ENCODE data around the gene FHIT.
A peak's percentile ranks its signal among the peaks of the same experiment; 100 is the strongest.
"Not testable (repeated sequence)": the region's sequence is repeated elsewhere in the genome, so short reads cannot be mapped to it uniquely, and the experiment has no call there.

Gene FHIT

GRCh38 chr3:60542995-60543394, 708.3 kb downstream of the FHIT start:
- DNase-seq = no peak

DNA sequence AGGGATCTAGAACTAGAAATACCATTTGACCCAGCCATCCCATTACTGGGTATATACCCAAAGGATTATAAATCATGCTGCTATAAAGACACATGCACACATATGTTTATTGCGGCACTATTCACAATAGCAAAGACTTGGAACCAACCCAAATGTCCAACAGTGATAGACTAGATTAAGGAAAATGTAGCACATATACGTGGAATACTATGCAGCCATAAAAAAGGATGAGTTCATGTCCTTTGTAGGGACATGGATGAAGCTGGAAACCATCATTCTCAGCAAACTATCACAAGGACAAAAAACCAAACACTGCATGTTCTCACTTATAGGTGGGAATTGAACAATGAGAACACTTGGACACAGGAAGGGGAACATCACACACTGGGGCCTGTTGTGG, 711.9 kb downstream of the FHIT start:
- DNase-seq = not testable (repeated sequence)

DNA sequence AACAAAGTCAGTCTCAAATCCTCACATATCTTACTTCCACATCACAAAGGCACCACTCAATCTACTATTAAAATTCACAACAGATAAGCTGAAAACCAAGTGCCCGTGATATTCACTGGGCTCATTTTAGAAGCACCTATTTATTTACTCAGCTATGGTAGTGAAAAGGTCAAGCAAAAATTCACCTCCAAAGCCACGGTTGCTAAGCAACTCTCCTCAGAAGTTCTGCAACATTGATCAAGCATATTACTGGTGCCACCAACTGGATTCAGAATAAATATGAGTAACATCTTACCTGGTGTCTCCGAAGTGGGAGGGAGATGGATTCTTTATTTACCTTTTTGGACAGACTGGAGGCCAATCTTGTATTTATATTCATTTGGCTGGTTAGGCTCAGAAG, 714.8 kb downstream of the FHIT start:
- no peak for DNase-seq

DNA sequence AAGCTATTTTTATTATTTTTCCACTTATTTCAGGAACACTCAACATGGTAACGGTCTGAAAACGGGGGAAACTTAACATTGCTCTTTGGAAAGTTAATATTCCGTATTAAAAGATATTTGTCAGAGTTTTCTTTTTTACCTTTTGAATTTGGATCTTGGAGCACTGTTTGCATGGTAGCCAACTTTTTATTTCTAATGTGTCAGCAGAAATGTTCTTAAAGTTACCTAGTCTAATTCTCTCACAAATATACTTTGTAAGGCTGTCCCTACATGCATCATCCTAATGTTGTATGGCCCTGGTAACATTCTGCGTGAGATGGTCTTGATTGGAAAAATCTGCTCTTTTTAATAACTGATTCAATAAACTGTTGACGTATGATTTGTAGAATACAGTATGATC, 719.5 kb downstream of the FHIT start:
- no peak for DNase-seq

- DNase-seq = peak in 1 of 2 experiments; percentile 51
These were observed 722.6 kb downstream of the FHIT start for GRCh38 chr3:60528651-60529050.

DNA sequence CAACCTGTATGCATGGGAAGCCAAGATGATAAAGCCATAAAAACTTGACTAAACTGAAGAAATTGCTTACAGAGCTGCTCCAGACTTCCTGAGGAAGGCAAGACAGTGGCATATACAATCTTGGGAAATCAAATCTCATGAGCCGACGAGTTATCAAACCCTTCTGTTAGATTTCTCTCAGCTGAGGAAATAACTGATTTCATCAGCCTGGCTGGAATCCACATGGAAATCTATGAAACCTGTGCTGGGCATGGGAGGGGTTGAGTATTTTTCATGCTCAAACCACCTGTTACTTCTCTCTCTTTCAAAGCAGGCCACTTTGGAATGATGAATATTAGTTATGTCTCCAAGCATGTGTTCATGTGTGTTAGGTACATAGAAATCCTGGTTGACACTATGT, 727.7 kb downstream of the FHIT start:
- DNase-seq = no peak

DNA sequence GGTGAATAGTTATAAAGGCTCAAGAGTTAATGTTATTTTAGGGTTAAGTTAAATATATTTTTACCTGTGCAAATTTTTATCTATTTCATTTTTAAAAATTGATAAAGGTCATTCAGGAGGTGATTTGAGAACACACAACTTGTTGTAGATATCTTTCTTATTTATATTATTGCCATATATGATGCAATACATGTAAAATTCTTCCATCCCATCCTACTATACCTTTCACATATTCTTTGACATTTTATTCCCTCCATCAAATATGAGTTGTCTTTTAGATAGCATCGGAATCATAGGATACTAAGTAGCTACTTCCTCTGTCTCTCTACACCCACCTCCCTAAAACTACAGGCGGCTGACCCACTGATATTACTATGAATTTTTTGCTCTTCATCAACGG, 734.1 kb downstream of the FHIT start:
- DNase-seq = no peak

DNA sequence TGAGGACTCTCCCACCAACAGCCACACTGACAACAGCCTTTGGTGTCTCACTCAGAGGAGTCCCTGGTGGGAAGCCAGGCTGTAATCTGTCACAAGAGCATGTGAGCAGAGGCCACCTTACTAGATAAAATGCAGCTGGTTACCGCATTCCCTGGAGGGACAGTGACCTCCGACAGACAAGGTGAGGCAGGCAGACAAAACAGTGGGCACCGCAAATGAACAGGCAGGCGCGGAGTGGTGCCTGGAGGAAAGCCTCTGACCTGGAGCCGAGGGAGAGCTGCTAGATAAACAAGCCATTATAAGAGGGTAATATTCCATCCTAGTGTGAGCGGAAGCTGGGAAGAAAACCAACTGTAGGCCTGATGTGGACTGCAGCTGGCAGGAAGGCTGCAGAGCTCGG, 736.4 kb downstream of the FHIT start:
- DNase-seq = no peak

DNA sequence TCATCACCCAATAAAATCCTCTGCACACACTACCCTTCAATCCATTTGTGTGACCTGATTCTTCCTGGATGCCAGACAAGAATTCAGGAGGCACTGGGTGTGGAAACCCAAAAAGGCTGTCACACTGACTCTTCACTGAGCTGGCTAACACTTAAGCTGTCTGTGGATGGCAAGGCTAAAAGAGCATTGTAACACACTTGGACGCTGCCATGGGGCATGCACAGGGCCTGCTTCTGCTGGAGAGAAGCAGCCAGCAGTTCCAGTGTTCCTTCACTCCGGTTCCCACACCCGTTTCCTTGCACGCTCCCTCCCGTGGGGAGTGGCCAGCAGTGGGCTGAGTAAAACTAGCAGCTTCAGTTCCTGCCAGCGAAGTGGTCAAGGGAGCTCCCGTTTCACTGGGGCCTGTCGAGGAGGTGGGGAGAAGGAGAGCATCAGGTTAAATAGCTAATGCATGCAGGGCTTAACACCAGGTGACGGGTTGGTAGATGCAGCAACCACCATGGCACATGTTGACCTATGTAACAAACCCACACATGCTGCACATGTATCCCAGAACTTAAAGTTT, 737.1 kb downstream of the FHIT start:
- DNase-seq = no peak

GRCh38 chr3:60513241-60513640, 738.0 kb downstream of the FHIT start:
- no peak for DNase-seq

- no peak for DNase-seq
These were observed 738.7 kb downstream of the FHIT start for GRCh38 chr3:60512506-60512905.

GRCh38 chr3:60509471-60509870, 741.8 kb downstream of the FHIT start:
- no peak for DNase-seq

DNA sequence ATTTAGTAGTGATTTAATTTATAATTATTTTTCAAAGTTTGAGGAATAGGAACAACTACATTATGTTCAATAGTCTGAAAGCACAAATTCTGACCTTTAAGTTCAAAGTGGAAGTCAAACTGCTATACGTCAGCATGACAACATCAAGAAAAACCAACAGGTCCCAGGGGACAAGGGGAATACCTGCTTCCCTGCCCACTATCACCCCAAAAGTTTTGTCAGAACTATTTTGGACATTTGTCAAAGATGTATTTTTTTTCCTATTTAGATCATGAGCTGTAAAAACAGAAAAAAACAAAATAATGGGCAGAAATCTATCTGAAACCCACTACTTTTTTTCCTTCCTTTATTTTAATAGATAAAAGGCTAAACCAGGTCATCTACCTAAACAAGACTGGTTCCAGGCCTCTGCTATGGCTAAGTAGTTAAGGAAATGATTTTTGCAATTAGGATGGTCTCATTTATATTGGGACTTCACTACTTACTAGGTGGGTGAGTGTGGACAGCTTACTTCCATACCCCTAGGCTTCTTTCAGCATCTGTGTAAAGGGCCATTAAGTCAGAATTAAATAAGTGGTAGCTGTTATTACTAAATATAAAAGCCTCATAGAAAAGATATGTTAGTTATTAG, 746.3 kb downstream of the FHIT start:
- no peak for DNase-seq

- DNase-seq = no peak
These were observed 749.9 kb downstream of the FHIT start for GRCh38 chr3:60501314-60501713.

GRCh38 chr3:60497902-60498301, 753.4 kb downstream of the FHIT start:
- DNase-seq = peak in 1 of 2 experiments; percentile 4

- no peak for DNase-seq
These were observed 760.3 kb downstream of the FHIT start for GRCh38 chr3:60490992-60491391.

DNA sequence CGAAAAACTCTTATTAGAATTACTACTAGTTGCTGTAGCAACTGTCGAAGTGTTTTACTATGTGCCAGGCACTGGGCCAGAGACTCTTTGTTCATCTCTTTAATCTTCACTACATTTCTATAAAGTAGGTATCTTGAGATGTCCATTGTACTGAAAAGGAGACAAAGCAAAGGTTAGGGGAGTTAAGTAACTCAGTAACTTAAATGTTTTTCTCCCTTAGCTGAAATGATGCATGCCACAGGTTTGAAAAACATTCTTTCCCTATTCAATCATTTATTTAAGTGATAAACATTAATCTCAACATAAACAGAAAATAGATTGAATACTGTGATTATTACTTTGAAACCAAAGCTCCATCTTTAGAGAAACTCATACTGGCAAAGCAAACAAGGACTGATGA, 776.2 kb downstream of the FHIT start:
- no peak for DNase-seq

DNA sequence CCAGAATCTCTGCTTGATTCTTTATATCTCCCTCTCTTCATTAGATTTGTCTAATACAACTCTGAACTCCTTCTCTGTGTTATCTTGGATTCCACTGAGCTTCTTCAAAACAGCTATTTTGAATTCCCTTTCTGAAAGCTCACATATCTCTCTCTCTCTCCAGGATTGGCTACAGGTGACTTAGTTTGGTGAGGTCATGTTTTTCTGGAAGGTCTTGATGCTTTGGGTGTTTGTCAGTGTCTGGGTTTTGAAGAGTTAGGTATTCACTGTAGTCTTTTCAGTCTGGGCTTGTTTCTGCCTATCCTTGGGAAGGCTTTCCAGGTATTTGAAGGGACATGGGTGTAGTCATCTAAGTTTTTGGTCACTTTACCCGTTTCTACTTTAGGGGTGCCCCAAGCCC, 781.8 kb downstream of the FHIT start:
- DNase-seq = no peak

GRCh38 chr3:60463685-60464084, 787.6 kb downstream of the FHIT start:
- no peak for DNase-seq

DNA sequence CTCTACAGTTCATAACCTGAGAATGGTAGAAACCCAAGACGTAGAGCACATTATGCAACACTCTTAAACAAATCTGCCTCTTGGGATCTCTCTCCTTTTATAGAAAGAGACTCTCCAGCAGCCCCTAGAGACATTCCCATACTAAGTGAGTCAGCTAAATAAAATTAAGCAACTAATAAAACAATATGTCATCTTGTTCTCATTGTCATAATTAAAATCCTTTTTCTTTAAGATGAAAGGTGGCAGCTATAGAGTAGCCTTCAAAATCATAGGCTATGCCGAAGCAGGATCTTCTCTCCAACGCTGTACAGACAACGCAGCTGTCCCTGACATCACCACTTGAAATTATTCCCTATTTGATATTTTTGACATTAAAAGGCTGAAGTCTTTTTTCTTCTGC, 790.0 kb downstream of the FHIT start:
- DNase-seq = no peak

- DNase-seq = no peak
These were observed 795.1 kb downstream of the FHIT start for GRCh38 chr3:60456180-60456579.

DNA sequence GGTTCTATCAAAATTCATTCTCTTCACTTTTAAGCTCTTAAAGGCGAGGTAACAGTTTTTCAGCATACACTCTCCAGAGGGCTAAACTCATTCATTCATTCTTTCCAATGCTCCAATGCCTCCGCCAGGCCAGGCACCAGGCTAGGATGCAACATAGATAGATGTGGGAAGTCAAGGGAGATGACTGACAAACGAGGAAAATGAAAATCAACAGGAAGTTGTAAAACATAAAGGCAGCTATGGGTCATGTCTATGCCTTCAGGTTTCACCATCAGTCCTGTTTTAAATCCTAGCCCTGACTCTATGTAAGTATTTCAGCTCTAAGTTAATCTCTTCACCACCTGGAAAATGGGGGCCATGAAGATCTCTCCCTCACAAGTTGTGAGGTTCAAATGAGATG, 797.9 kb downstream of the FHIT start:
- DNase-seq = no peak

- no peak for DNase-seq
These were observed 802.6 kb downstream of the FHIT start for GRCh38 chr3:60448696-60449095.

DNA sequence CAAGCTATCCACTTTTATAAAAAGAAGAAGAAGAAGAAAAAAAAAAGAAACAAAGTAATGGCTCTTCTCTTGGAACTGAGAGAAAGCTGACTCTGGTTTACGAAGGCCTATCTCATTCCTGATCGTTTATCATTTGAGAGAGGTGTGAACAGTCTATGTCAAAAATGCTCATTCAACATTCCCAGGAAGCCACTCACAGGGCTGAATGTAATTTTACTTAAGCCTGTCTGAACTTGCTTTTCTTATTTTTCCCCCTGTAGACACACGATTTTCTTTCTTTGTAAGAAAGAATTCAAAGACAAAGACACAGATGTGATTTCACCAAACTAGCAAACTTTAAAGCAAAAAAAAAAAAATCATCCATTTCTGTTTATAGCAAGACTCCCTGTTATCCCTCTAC, 805.8 kb downstream of the FHIT start:
- no peak for DNase-seq

GRCh38 chr3:60444898-60445437, 806.3 kb downstream of the FHIT start:
- DNase-seq = no peak

Measured in NCI-H524 (cell line).